OCI-LY7 (cell line): ENCODE data around the gene DOCK3. TPM values are rescaled to one million over a fixed set of nuclear protein-coding genes. Genes with fewer than 3 reads are reported as not detected.

Source experiments
- BruUV-seq: library from RNA; stranded (reverse); fragments of 400-500 nt; replicated peaks from 2 replicates; lab custom pipeline; 2021; lab: Mats Ljungman, UMichigan
- CTCF ChIA-PET: fragments of 300-600 bp; sonication (Branson Sonifier 250); formaldehyde crosslinking; loops from one replicate; lab custom pipeline; 2022; ENCODE audit warnings: antibody characterized with exemption; ENCODE audit not compliant: unreplicated experiment; lab: Charles Lee
- POLR2A ChIA-PET: fragments of 300-600 bp; sonication (Branson Sonifier 250); formaldehyde crosslinking; loops from one replicate; lab custom pipeline; 2022; ENCODE audit warnings: antibody characterized with exemption; lab: Charles Lee
- DNase-seq: peaks from one replicate; pipeline ENCODE4 v3.0.0-alpha.2; 2015; ENCODE audit warnings: low spot score
- H2AFZ ChIP-seq: fragments of 200-600 bp; sonication (generic), shearing (Covaris generic); 2 replicates; pipeline ENCODE4 v1.6.1; 2014; ENCODE audit warnings: mild to moderate bottlenecking, antibody characterized with exemption, low read length, moderate library complexity
- H3K27ac ChIP-seq: fragments of 200-600 bp; sonication (generic); 2 replicates; pipeline ENCODE4 v1.5.1; 2014; ENCODE audit warnings: mixed run types, low read depth, mild to moderate bottlenecking, moderate library complexity, low read length, inconsistent platforms; ENCODE audit not compliant: poor library complexity, severe bottlenecking
- H3K36me3 ChIP-seq: fragments of 200-600 bp; sonication (generic); 2 replicates; pipeline ENCODE4 v1.6.1; 2014; ENCODE audit warnings: mild to moderate bottlenecking, antibody characterized with exemption, low read length, moderate library complexity, mixed read lengths; ENCODE audit not compliant: insufficient read depth
- H3K4me1 ChIP-seq: fragments of 200-600 bp; sonication (generic); 2 replicates; pipeline ENCODE4 v1.5.1; 2014; ENCODE audit warnings: mild to moderate bottlenecking, low read length; ENCODE audit not compliant: insufficient read depth, poor library complexity, severe bottlenecking
- H3K4me2 ChIP-seq: fragments of 200-600 bp; sonication (generic); 2 replicates; pipeline ENCODE4 v1.6.1; 2014; ENCODE audit warnings: mild to moderate bottlenecking, low read length
- H3K4me3 ChIP-seq: fragments of 200-600 bp; sonication (generic); 2 replicates; pipeline ENCODE4 v1.5.1; 2014; ENCODE audit warnings: mild to moderate bottlenecking, low read depth, low read length; ENCODE audit not compliant: poor library complexity, severe bottlenecking
- H3K79me2 ChIP-seq: fragments of 200-600 bp; sonication (generic); 2 replicates; pipeline ENCODE4 v1.6.1; 2016; ENCODE audit warnings: low read depth, mild to moderate bottlenecking, low read length, moderate library complexity, mixed read lengths; ENCODE audit not compliant: insufficient read depth
- H3K9me2 ChIP-seq: fragments of 200-600 bp; sonication (generic); 2 replicates; pipeline ENCODE4 v1.6.1; 2016; ENCODE audit warnings: mild to moderate bottlenecking, low read length, mixed read lengths; ENCODE audit not compliant: insufficient read depth
- H3K9me3 ChIP-seq: fragments of 200-600 bp; sonication (generic); 2 replicates; pipeline ENCODE4 v1.6.1; 2014; ENCODE audit warnings: mild to moderate bottlenecking, mixed run types, low read length, mixed read lengths
- H4K20me1 ChIP-seq: fragments of 200-600 bp; sonication (generic); 2 replicates; pipeline ENCODE4 v1.6.1; 2014; ENCODE audit warnings: mild to moderate bottlenecking, antibody characterized with exemption, low read length, moderate library complexity, mixed read lengths; ENCODE audit not compliant: insufficient read depth
- CTCF ChIP-seq: fragments of 200-600 bp; sonication (generic); conservative IDR thresholded peaks from 2 replicates; pipeline ENCODE4 v1.5.1; 2014; ENCODE audit warnings: mild to moderate bottlenecking, antibody characterized with exemption, low read length, moderate library complexity, mixed read lengths
- EZH2phosphoT487 ChIP-seq: fragments of 200-600 bp; sonication (generic); IDR thresholded peaks from 2 replicates; pipeline ENCODE4 v1.6.1; 2018; ENCODE audit warnings: low read depth, borderline replicate concordance, mild to moderate bottlenecking, mixed run types, antibody characterized with exemption, low read length, moderate library complexity, mixed read lengths
- intact Hi-C: fragments of 100-400 bp; cut with micrococcal nuclease; formaldehyde crosslinking; loops from one replicate; pipeline ENCODE4 v1.10.0; 2022; ENCODE audit not compliant: unreplicated experiment
- total RNA-seq, 2 experiments: library from RNA; depleted of rRNA in 1 of 2; stranded (reverse); fragments of >200 nt in 1 of 2; shearing (Covaris generic) in 1 of 2; gene quantifications; 2 replicates each; pipeline ENCODE4 v1.2.3, GENCODE V29; 2014 to 2022

The DOCK3 gene
- total RNA-seq, 2 experiments from 2014 or later, result not detected

DNA sequence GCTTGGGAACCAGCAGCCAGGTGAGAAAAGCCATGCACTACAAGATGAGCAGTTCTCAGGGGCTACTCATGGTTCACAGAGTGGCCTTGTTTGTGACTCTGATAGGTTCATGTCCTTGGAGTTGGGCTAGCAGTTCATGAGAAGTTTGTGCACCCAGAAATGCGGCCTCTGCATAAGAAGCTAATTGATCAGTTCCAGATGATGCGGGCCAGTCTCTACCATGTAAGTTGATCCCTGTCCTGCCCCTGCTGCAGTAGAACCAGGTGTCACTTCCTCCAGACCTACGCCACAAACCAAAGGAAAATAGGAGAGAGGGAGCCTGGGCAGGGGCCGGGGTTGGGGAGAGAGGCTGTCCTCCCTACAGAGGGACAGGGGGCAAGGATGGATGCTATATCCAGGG, 683.1 kb downstream of the DOCK3 start:
- intact Hi-C loops, result no loop called here
- no peak overlapping the region for H3K4me2 ChIP-seq
- TF ChIP-seq EZH2phosphoT487, result no peak
- TF ChIP-seq CTCF, result no peak
- no peak overlapping the region for H2AFZ ChIP-seq
- no peaks in the 10 kb centered on the region for H3K36me3 ChIP-seq
- no peak overlapping the region for H3K4me3 ChIP-seq
- H3K9me2 ChIP-seq, result no peaks in the 10 kb centered on the region
- H3K79me2 ChIP-seq, result no peaks in the 10 kb centered on the region
- POLR2A ChIA-PET, result no interaction called here
- no peaks in the 10 kb centered on the region for H3K9me3 ChIP-seq
- no peaks in the 10 kb centered on the region for H3K4me1 ChIP-seq
- CTCF ChIA-PET, result no interaction called here
- no peaks in the 10 kb centered on the region for H4K20me1 ChIP-seq
- DNase-seq, result no peak
- H3K27ac ChIP-seq, result no peak overlapping the region
- BruUV-seq, result no TSS peak

GRCh38 chr3:51358981-51359380, 684.3 kb downstream of the DOCK3 start:
- H3K79me2 ChIP-seq, result no peaks in the 10 kb centered on the region
- CTCF ChIA-PET, result no interaction called here
- H4K20me1 ChIP-seq, result no peaks in the 10 kb centered on the region
- no TSS peak for BruUV-seq
- no peak overlapping the region for H3K4me3 ChIP-seq
- no peak overlapping the region for H2AFZ ChIP-seq
- intact Hi-C loops, result no loop called here
- H3K9me2 ChIP-seq, result no peaks in the 10 kb centered on the region
- POLR2A ChIA-PET, result no interaction called here
- H3K9me3 ChIP-seq, result no peaks in the 10 kb centered on the region
- H3K4me2 ChIP-seq, result no peak overlapping the region
- TF ChIP-seq EZH2phosphoT487 (no peak), CTCF (no peak)
- no peak for DNase-seq
- H3K36me3 ChIP-seq, result no peaks in the 10 kb centered on the region
- H3K4me1 ChIP-seq, result no peaks in the 10 kb centered on the region
- no peak overlapping the region for H3K27ac ChIP-seq

DNA sequence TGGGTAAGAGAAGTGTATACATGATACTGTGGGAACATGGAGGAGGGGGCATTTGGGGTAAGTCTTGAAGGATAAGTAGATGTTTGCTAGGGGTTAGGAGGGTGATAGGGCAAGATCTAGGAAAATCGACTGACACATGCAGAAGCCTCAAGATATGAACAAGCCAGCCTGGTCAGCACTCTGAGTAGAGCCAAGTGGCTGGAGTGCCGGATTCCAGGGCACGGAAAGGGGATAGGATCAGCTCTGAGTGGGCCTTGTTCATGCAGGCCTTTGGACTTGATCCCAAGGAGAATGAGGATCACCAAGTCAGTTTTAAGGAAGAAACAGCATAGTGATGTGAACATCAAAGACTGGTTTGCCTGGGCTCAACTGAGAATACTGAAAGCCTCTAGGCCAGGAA, 686.1 kb downstream of the DOCK3 start:
- intact Hi-C loops, result no loop called here
- H3K4me3 ChIP-seq, result no peak overlapping the region
- H3K9me3 ChIP-seq, result no peaks in the 10 kb centered on the region
- no peak overlapping the region for H2AFZ ChIP-seq
- no peaks in the 10 kb centered on the region for H4K20me1 ChIP-seq
- H3K9me2 ChIP-seq, result no peaks in the 10 kb centered on the region
- H3K79me2 ChIP-seq, result no peaks in the 10 kb centered on the region
- H3K4me1 ChIP-seq, result no peaks in the 10 kb centered on the region
- ChIA-PET POLR2A (no interaction called here), CTCF (no interaction called here)
- no peaks in the 10 kb centered on the region for H3K36me3 ChIP-seq
- no peak overlapping the region for H3K4me2 ChIP-seq
- no peak overlapping the region for H3K27ac ChIP-seq
- no TSS peak for BruUV-seq
- DNase-seq, result no peak
- TF ChIP-seq EZH2phosphoT487 (no peak), CTCF (no peak)
